Neural progenitor cell (in vitro differentiated cells): ENCODE measurements around the gene LAMA2. TPM values are rescaled to one million over a fixed set of nuclear protein-coding genes. Genes with fewer than 3 reads are reported as not detected.

ENCODE experiments used
- DNase-seq: peaks from one replicate; pipeline ENCODE4 v3.0.0-alpha.2; 2016; ENCODE audit warnings: low spot score
- H2AFZ ChIP-seq: fragments of 200-600 bp; sonication (generic); replicated peaks from 2 replicates; pipeline ENCODE4 v1.6.1; 2016; ENCODE audit warnings: antibody characterized with exemption
- H3F3A ChIP-seq: fragments of 200-600 bp; sonication (generic); 2 replicates; pipeline ENCODE4 v1.6.1; 2016; ENCODE audit warnings: antibody characterized with exemption, low read depth
- H3K27ac ChIP-seq: fragments of 200-600 bp; sonication (generic); 2 replicates; pipeline ENCODE4 v1.5.1; 2016; ENCODE audit warnings: mild to moderate bottlenecking
- H3K27me3 ChIP-seq: fragments of 200-600 bp; sonication (generic); 2 replicates; pipeline ENCODE4 v1.6.1; 2016; ENCODE audit warnings: mild to moderate bottlenecking, moderate library complexity
- H3K36me3 ChIP-seq: fragments of 200-600 bp; sonication (generic); 2 replicates; pipeline ENCODE4 v1.5.1; 2016
- H3K4me1 ChIP-seq: fragments of 200-600 bp; sonication (generic); 2 replicates; pipeline ENCODE4 v1.6.1; 2016; ENCODE audit warnings: mixed run types
- H3K4me2 ChIP-seq: fragments of 200-600 bp; sonication (generic); 2 replicates; pipeline ENCODE4 v1.6.1; 2016
- H3K4me3 ChIP-seq: fragments of 200-600 bp; sonication (generic); 2 replicates; pipeline ENCODE4 v1.5.1; 2016
- H3K79me2 ChIP-seq: fragments of 200-600 bp; sonication (generic); 2 replicates; pipeline ENCODE4 v1.6.1; 2016; ENCODE audit warnings: low read depth
- H3K9ac ChIP-seq: fragments of 200-600 bp; sonication (generic); 2 replicates; pipeline ENCODE4 v1.6.1; 2016
- H3K9me3 ChIP-seq: fragments of 200-600 bp; sonication (generic); 2 replicates; pipeline ENCODE4 v1.5.1; 2016; ENCODE audit warnings: low read depth
- H4K20me1 ChIP-seq: fragments of 200-600 bp; sonication (generic); 2 replicates; pipeline ENCODE4 v1.6.1; 2016; ENCODE audit warnings: low read depth
- H3K27ac Mint-ChIP-seq: 3 replicates; pipeline ENCODE4 v1.8.0; 2021; ENCODE audit warnings: mixed read lengths
- H3K27me3 Mint-ChIP-seq: 2 replicates; pipeline ENCODE4 v1.8.0; 2022; ENCODE audit warnings: low read depth, mild to moderate bottlenecking, inconsistent platforms, moderate library complexity, mixed read lengths; ENCODE audit not compliant: insufficient read depth
- H3K36me3 Mint-ChIP-seq: 3 replicates; pipeline ENCODE4 v1.8.0; 2021; ENCODE audit warnings: mixed read lengths
- H3K4me1 Mint-ChIP-seq: 3 replicates; pipeline ENCODE4 v1.8.0; 2021; ENCODE audit warnings: mixed read lengths
- H3K4me3 Mint-ChIP-seq: 3 replicates; pipeline ENCODE4 v1.8.0; 2021; ENCODE audit warnings: mild to moderate bottlenecking, moderate library complexity, mixed read lengths
- H3K9me3 Mint-ChIP-seq: 3 replicates; pipeline ENCODE4 v1.8.0; 2020; ENCODE audit warnings: mixed read lengths
- EZH2 ChIP-seq: fragments of 200-600 bp; sonication (generic); IDR thresholded peaks from 2 replicates; pipeline ENCODE4 v1.6.1; 2017; ENCODE audit warnings: antibody characterized with exemption, mild to moderate bottlenecking, moderate library complexity
- EZH2phosphoT487 ChIP-seq: fragments of 200-600 bp; sonication (generic); IDR thresholded peaks from 2 replicates; pipeline ENCODE4 v1.6.1; 2017; ENCODE audit warnings: antibody characterized with exemption
- total RNA-seq: library from RNA; depleted of rRNA; stranded (reverse); fragments of >200 nt; gene quantifications from 2 replicates; pipeline ENCODE4 v1.2.3, GENCODE V29; 2015; ENCODE audit warnings: low replicate concordance
- TF ChIP-seq, protein P1 (sequence below): fragments of 200-600 bp; sonication (generic); IDR thresholded peaks from 2 replicates; pipeline ENCODE4 v1.5.1; 2017; ENCODE audit warnings: antibody characterized with exemption, mild to moderate bottlenecking

LAMA2 gene
- total RNA-seq, 1 donor from 2014 or later, result 1.5 TPM

DNA sequence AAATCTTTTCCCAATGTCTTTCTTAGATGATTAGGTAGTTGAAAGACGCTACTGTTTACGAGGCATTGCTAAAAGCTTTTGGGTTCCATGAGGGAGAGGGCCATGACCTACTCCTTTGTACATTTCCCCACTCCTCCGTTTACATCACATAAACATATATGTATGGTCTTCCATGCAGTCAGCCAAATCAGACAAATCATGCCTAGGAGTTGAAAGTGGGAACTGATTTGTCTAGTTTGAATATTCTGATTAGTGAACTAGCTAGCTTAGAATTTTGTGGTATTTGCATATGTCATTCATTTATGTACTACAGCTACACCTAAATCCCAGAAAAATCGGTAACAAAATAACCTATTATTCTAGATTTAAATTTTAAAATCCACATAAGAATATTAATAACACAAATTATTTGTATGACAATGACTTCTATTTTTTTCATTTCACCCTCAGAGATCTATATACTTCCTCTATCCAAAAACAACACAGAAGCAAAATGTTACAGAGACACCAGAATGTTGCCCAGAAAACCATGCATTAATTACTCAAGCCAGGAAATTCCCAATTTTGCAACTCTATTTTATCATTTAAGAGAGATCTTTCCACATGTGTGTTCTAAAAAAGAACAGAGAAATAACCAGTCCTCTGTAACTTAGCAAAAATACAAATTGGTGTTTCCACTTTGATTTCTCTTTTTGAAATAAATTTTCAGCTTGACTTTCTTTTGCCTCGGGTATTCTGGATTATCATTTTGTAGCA, 231.9 kb downstream of the LAMA2 start:
- Histone ChIP-seq H3K4me2 (no peak overlapping the region), H3K4me1 (no peaks in the 10 kb centered on the region), H4K20me1 (no peaks in the 10 kb centered on the region), H3K27ac (no peak overlapping the region), H3F3A (no peaks in the 10 kb centered on the region), H3K9me3 (no peaks in the 10 kb centered on the region), H3K27me3 (no peaks in the 10 kb centered on the region), H3K36me3 (no peaks in the 10 kb centered on the region), H3K79me2 (no peaks in the 10 kb centered on the region), H3K9ac (no peak overlapping the region), H3K4me3 (no peak overlapping the region), H2AFZ (no peak overlapping the region)
- Mint-ChIP-seq H3K36me3 (no peaks in the 10 kb centered on the region), H3K9me3 (no peaks in the 10 kb centered on the region), H3K27ac (no peak overlapping the region), H3K4me1 (peaks cover 7% of the 10 kb centered on the region), H3K27me3 (no peaks in the 10 kb centered on the region), H3K4me3 (no peak overlapping the region)
- TF ChIP-seq EZH2 (no peak), EZH2phosphoT487 (no peak)
- TF ChIP-seq, protein P1, sequence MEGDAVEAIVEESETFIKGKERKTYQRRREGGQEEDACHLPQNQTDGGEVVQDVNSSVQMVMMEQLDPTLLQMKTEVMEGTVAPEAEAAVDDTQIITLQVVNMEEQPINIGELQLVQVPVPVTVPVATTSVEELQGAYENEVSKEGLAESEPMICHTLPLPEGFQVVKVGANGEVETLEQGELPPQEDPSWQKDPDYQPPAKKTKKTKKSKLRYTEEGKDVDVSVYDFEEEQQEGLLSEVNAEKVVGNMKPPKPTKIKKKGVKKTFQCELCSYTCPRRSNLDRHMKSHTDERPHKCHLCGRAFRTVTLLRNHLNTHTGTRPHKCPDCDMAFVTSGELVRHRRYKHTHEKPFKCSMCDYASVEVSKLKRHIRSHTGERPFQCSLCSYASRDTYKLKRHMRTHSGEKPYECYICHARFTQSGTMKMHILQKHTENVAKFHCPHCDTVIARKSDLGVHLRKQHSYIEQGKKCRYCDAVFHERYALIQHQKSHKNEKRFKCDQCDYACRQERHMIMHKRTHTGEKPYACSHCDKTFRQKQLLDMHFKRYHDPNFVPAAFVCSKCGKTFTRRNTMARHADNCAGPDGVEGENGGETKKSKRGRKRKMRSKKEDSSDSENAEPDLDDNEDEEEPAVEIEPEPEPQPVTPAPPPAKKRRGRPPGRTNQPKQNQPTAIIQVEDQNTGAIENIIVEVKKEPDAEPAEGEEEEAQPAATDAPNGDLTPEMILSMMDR, result no peak
- no peak for DNase-seq

DNA sequence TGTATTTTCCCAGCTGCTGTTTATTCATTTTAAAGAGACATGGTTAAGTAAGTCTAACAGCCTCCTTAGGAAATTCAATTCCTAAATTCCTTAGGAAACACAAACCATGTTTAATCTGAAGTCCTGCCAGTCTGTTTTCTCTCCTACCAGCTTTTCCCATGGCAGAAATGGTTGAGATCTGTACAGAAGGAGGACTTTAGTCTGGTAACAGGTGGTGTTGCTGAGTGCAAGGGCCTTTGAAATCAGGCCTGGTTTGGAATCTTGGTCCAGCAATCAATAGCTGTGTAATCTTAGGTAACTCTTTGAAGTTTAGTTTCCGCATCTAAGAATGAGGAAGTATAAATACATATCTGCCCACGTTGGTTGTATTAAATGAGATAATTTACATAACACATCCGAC, 232.5 kb downstream of the LAMA2 start:
- H3K4me3 Mint-ChIP-seq, result no peak overlapping the region
- no peaks in the 10 kb centered on the region for H3K27me3 Mint-ChIP-seq
- Histone ChIP-seq H3F3A (no peaks in the 10 kb centered on the region), H3K79me2 (no peaks in the 10 kb centered on the region), H3K4me3 (no peak overlapping the region), H3K36me3 (no peaks in the 10 kb centered on the region), H3K4me1 (no peaks in the 10 kb centered on the region), H3K27me3 (no peaks in the 10 kb centered on the region), H3K9me3 (no peaks in the 10 kb centered on the region), H4K20me1 (no peaks in the 10 kb centered on the region), H3K27ac (no peak overlapping the region), H3K9ac (no peak overlapping the region), H3K4me2 (no peak overlapping the region), H2AFZ (no peak overlapping the region)
- no peaks in the 10 kb centered on the region for H3K36me3 Mint-ChIP-seq
- H3K9me3 Mint-ChIP-seq, result no peaks in the 10 kb centered on the region
- H3K4me1 Mint-ChIP-seq, result peaks cover 8% of the 10 kb centered on the region
- TF ChIP-seq EZH2 (no peak), EZH2phosphoT487 (no peak)
- TF ChIP-seq, protein P1, result no peak
- no peak for DNase-seq
- no peak overlapping the region for H3K27ac Mint-ChIP-seq

DNA sequence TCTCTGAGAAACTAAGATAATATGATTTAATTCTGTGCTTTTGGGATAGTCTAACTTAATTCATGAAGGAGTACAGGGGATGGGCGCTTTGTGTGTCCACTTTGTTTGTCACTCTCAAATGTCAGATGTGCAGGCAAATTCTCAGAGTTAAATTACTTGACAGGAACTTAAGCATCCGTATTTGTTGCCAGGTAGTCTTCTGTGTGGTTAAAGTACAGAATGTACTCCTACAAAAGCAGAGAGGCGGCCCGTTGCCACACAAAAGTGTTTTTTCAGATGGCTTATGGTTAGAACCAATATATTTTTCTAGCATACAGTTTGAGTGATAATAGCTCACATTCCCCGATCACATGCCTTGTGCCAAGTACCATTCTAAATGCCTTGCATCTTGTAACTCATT, 234.4 kb downstream of the LAMA2 start:
- H3K27me3 ChIP-seq, result no peaks in the 10 kb centered on the region
- no peak overlapping the region for H3K27ac Mint-ChIP-seq
- H3K27me3 Mint-ChIP-seq, result no peaks in the 10 kb centered on the region
- TF ChIP-seq EZH2 (no peak), EZH2phosphoT487 (no peak)
- TF ChIP-seq, protein P1, result no peak
- no peak overlapping the region for H3K27ac ChIP-seq
- H4K20me1 ChIP-seq, result no peaks in the 10 kb centered on the region
- no peaks in the 10 kb centered on the region for H3K9me3 Mint-ChIP-seq
- H3K9ac ChIP-seq, result no peak overlapping the region
- no peak overlapping the region for H3K4me3 ChIP-seq
- H3K4me1 Mint-ChIP-seq, result peaks cover 17% of the 10 kb centered on the region
- DNase-seq, result no peak
- no peaks in the 10 kb centered on the region for H3K9me3 ChIP-seq
- H3F3A ChIP-seq, result no peaks in the 10 kb centered on the region
- H3K4me1 ChIP-seq, result no peaks in the 10 kb centered on the region
- no peak overlapping the region for H3K4me3 Mint-ChIP-seq
- no peaks in the 10 kb centered on the region for H3K36me3 ChIP-seq
- no peak overlapping the region for H3K4me2 ChIP-seq
- H3K79me2 ChIP-seq, result no peaks in the 10 kb centered on the region
- no peaks in the 10 kb centered on the region for H3K36me3 Mint-ChIP-seq
- no peak overlapping the region for H2AFZ ChIP-seq
